Stimulated activated CD8-positive, alpha-beta memory T cell treated with anti-CD3 and anti-CD28 coated beads, Interleukin-2, amount 100 ng/mL, for 1 hour (primary cell): ENCODE measurements around the gene PSEN2.
A peak's percentile ranks its signal among the peaks of the same experiment; 100 is the strongest.
"Not testable (repeated sequence)": the region's sequence is repeated elsewhere in the genome, so short reads cannot be mapped to it uniquely, and the experiment has no call there.

Source experiments
- DNase-seq, 2 donors: peaks; one replicate each; pipeline ENCODE4 v3.0.0-alpha.2; 2020; ENCODE audit warnings: low read depth in 2 of 2

PSEN2 gene

GRCh38 chr1:226916497-226916896 is 46.1 kb downstream of the PSEN2 start:
- no peak for DNase-seq

GRCh38 chr1:226919587-226919986 is 49.2 kb downstream of the PSEN2 start:
- DNase-seq = no peak

GRCh38 chr1:226919995-226920394 is 49.6 kb downstream of the PSEN2 start:
- no peak for DNase-seq

GRCh38 chr1:226920446-226920894 is 50.1 kb downstream of the PSEN2 start:
- no peak for DNase-seq

GRCh38 chr1:226921504-226921903 is 51.1 kb downstream of the PSEN2 start:
- DNase-seq = no peak

GRCh38 chr1:226929260-226930111 is 59.1 kb downstream of the PSEN2 start:
- DNase-seq = not testable (repeated sequence)

GRCh38 chr1:226934483-226935237 is 64.2 kb downstream of the PSEN2 start:
- no peak for DNase-seq

GRCh38 chr1:226937940-226938725 is 67.7 kb downstream of the PSEN2 start:
- DNase-seq = no peak

GRCh38 chr1:226938903-226939437 is 68.6 kb downstream of the PSEN2 start:
- no peak for DNase-seq

GRCh38 chr1:226939438-226940028 is 69.1 kb downstream of the PSEN2 start:
- peak; percentile 46 to 47 for DNase-seq

- peak; percentile 95 to 98 for DNase-seq
These were observed 69.8 kb downstream of the PSEN2 start, which contains the start of gene COQ8A for GRCh38 chr1:226940029-226940805. Gene COQ8A (plus strand): TSS chr1:226940294. CDS start chr1:226961386, 21,092 bp downstream.

GRCh38 chr1:226940806-226941067 is 70.3 kb downstream of the PSEN2 start:
- DNase-seq = no peak

GRCh38 chr1:226942392-226942791 is 72.0 kb downstream of the PSEN2 start:
- no peak for DNase-seq

GRCh38 chr1:226943156-226943555 is 72.7 kb downstream of the PSEN2 start:
- DNase-seq = no peak

GRCh38 chr1:226943927-226944326 is 73.5 kb downstream of the PSEN2 start:
- no peak for DNase-seq

GRCh38 chr1:226945106-226945857 is 74.9 kb downstream of the PSEN2 start:
- DNase-seq = no peak
